ENCODE results near the gene FEZ2.

DNA sequence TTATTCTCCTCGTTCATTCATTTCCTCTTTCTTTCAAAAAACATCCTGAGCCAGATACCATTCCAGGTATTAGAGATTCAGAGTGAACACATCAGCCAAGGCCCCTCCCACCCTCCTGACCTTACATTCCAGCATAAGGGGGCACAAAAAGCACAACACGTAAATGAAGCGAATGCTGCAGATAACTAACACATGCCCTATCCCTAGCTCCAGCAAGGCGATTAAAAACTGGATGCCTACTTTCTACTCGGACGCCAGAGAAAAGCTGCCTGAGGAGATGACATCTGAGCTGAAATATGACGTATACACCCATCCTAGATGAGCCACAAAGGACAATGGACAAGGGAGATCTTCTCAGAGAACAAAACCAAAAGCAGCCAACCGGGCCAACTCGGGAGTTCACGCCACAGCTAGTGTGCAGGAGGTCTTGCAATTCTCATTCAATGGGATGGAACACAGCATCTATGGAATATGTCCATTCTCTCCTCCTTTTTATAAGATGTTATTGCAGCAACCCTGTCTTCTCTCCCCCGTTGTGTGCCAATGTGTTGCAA, 33.5 kb downstream of the FEZ2 start:
- no peak for TF ChIP-seq KDM1A (IDR thresholded peaks at IDR 0.05; ENCODE audit: borderline replicate concordance, low read length)
- TF ChIP-seq POLR2A (IDR thresholded peaks at IDR 0.05; ENCODE audit: control extremely low read depth in 1 of 2, low read depth in 2 of 2, low read length in 2 of 2): no peak
- no peak for TF ChIP-seq SIN3A (conservative IDR thresholded peaks at IDR 0.05 in 1 of 2, IDR thresholded peaks at IDR 0.05 in 1 of 2; ENCODE audit: low read depth in 1 of 2, low read length in 2 of 2)
- TF ChIP-seq, protein P1, sequence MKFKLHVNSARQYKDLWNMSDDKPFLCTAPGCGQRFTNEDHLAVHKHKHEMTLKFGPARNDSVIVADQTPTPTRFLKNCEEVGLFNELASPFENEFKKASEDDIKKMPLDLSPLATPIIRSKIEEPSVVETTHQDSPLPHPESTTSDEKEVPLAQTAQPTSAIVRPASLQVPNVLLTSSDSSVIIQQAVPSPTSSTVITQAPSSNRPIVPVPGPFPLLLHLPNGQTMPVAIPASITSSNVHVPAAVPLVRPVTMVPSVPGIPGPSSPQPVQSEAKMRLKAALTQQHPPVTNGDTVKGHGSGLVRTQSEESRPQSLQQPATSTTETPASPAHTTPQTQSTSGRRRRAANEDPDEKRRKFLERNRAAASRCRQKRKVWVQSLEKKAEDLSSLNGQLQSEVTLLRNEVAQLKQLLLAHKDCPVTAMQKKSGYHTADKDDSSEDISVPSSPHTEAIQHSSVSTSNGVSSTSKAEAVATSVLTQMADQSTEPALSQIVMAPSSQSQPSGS (IDR thresholded peaks at IDR 0.05; ENCODE audit: low read length): no peak
- TF ChIP-seq SUZ12 (IDR thresholded peaks at IDR 0.05; ENCODE audit: low read length): no peak
- no peak for TF ChIP-seq POLR2AphosphoS5 (IDR thresholded peaks at IDR 0.05; ENCODE audit: low read depth, low read length)
- no peak for TF ChIP-seq CREB1 (IDR thresholded peaks at IDR 0.05)
- no peak for TF ChIP-seq RAD21 (IDR thresholded peaks at IDR 0.05 in 1 of 2, conservative IDR thresholded peaks at IDR 0.05 in 1 of 2; ENCODE audit: low read depth in 2 of 2, low read length in 2 of 2)
